GM21360 (cell line): Measurements from ENCODE around the gene MKI67.

Experiments
- ATAC-seq: cut with Tn5 transposase; IDR thresholded peaks from one replicate; pipeline ENCODE4 v1.9.1; 2021; ENCODE audit warnings: mild to moderate bottlenecking, moderate library complexity; ENCODE audit not compliant: unreplicated experiment

The MKI67 gene

GRCh38 chr10:128084364-128084763 lies 41.9 kb downstream of the MKI67 start:
- ATAC-seq: no peak

- ATAC-seq: no peak
Observed at GRCh38 chr10:128083191-128083895, 42.9 kb downstream of the MKI67 start.

GRCh38 chr10:128081720-128082119 lies 44.5 kb downstream of the MKI67 start:
- no peak for ATAC-seq

GRCh38 chr10:128081222-128081621 lies 45.0 kb downstream of the MKI67 start:
- ATAC-seq: no peak

GRCh38 chr10:128080641-128081040 lies 45.6 kb downstream of the MKI67 start:
- ATAC-seq: no peak

GRCh38 chr10:128080231-128080630 lies 46.0 kb downstream of the MKI67 start:
- ATAC-seq: no peak

- peak; percentile 77 for ATAC-seq
Observed at GRCh38 chr10:128078136-128078969, 47.9 kb downstream of the MKI67 start.

- ATAC-seq: no peak
Observed at GRCh38 chr10:128077155-128077875, 48.9 kb downstream of the MKI67 start.

- ATAC-seq: no peak
Observed at GRCh38 chr10:128074589-128074988, 51.6 kb downstream of the MKI67 start.

- ATAC-seq: no peak
Observed at GRCh38 chr10:128073890-128074289, 52.3 kb downstream of the MKI67 start.

GRCh38 chr10:128072941-128073645 lies 53.1 kb downstream of the MKI67 start:
- no peak for ATAC-seq

GRCh38 chr10:128072046-128072445 lies 54.2 kb downstream of the MKI67 start:
- ATAC-seq: no peak

- ATAC-seq: no peak
Observed at GRCh38 chr10:128071417-128071782, 54.8 kb downstream of the MKI67 start.

- no peak for ATAC-seq
Observed at GRCh38 chr10:128070721-128071416, 55.4 kb downstream of the MKI67 start.

GRCh38 chr10:128070161-128070560 lies 56.1 kb downstream of the MKI67 start:
- no peak for ATAC-seq

GRCh38 chr10:128069351-128070051 lies 56.7 kb downstream of the MKI67 start:
- ATAC-seq: peak; percentile 34

GRCh38 chr10:128068398-128069285 lies 57.6 kb downstream of the MKI67 start:
- no peak for ATAC-seq

GRCh38 chr10:128067691-128068397 lies 58.4 kb downstream of the MKI67 start:
- no peak for ATAC-seq
